B cell (primary cell): ENCODE results near the gene MAN2A1.

Experiments
- EZH2 ChIP-seq: IDR thresholded peaks from 2 replicates; pipeline ENCODE4 v1.6.1; 2012; ENCODE audit warnings: borderline replicate concordance, low read depth, mild to moderate bottlenecking, moderate library complexity, low read length; ENCODE audit not compliant: insufficient read depth, poor library complexity, severe bottlenecking
- TF ChIP-seq, protein P1 (sequence below): fragments of 200-600 bp; IDR thresholded peaks from one replicate; pipeline ENCODE4 v1.8.0; 2022; ENCODE audit warnings: antibody characterized with exemption, mild to moderate bottlenecking

DNA sequence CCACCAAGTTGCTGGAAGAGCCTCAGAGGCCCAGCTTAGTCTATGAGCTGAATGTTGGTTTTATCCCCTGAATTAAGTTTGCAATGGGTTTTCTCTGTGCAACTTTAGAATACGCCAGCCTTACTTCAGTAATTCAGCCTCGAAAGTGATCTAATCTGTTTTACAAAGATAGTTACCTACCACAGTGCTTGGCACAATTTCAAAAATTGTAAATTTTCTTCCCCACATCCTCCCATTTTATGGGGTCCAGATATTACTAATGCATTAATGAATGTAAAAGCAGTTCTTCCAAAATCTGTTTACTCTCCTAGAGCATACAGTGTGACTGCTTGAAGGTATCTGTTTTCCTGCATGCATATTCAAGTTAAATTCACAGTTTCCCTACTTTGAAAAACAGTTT, 172.6 kb downstream of the MAN2A1 start:
- TF ChIP-seq, protein P1, sequence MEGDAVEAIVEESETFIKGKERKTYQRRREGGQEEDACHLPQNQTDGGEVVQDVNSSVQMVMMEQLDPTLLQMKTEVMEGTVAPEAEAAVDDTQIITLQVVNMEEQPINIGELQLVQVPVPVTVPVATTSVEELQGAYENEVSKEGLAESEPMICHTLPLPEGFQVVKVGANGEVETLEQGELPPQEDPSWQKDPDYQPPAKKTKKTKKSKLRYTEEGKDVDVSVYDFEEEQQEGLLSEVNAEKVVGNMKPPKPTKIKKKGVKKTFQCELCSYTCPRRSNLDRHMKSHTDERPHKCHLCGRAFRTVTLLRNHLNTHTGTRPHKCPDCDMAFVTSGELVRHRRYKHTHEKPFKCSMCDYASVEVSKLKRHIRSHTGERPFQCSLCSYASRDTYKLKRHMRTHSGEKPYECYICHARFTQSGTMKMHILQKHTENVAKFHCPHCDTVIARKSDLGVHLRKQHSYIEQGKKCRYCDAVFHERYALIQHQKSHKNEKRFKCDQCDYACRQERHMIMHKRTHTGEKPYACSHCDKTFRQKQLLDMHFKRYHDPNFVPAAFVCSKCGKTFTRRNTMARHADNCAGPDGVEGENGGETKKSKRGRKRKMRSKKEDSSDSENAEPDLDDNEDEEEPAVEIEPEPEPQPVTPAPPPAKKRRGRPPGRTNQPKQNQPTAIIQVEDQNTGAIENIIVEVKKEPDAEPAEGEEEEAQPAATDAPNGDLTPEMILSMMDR, result no peak
- no peak for TF ChIP-seq EZH2
